Measurements from ENCODE around the gene TBL3. TPM values are rescaled to one million over a fixed set of nuclear protein-coding genes. Genes with fewer than 3 reads are reported as not detected.

TBL3 gene
- total RNA-seq, 1 donor from 2014 or later, result 24.4 TPM

- no peak overlapping the region for H3K27ac Mint-ChIP-seq (ENCODE audit: unreplicated experiment)
- Histone ChIP-seq H3K79me2 (ENCODE audit: insufficient read depth, low read length) (peaks cover 7% of the 10 kb centered on the region), H4K20me1 (ENCODE audit: insufficient read depth, low read length) (peaks cover 9% of the 10 kb centered on the region), H3K27me3 (ENCODE audit: insufficient read depth, low read length) (peaks cover 25% of the 10 kb centered on the region), H3K27ac (ENCODE audit: low read depth, low read length) (no peak overlapping the region), H3K4me1 (ENCODE audit: insufficient read depth, low read length) (peaks cover 13% of the 10 kb centered on the region), H3K9ac (ENCODE audit: low read length) (no peak overlapping the region), H2AFZ (ENCODE audit: low read depth, low read length) (peak overlapping the region; percentile 34), H3K4me2 (ENCODE audit: low read length) (peak overlapping the region; percentile 30), H3K9me3 (ENCODE audit: insufficient read depth, low read depth, low read length) (peaks cover 3% of the 10 kb centered on the region), H3K4me3 (ENCODE audit: insufficient read depth, low read depth, low read length) (no peak overlapping the region), H3K36me3 (ENCODE audit: insufficient read depth, low read length) (peaks cover 5% of the 10 kb centered on the region)
- H3K36me3 Mint-ChIP-seq (ENCODE audit: low read depth, unreplicated experiment), result peaks cover 3% of the 10 kb centered on the region
- H3K4me3 Mint-ChIP-seq (ENCODE audit: unreplicated experiment), result no peak overlapping the region
- FAIRE-seq, result no peak
- H3K27me3 Mint-ChIP-seq (ENCODE audit: low read depth, unreplicated experiment), result peaks cover 17% of the 10 kb centered on the region
- H3K4me1 Mint-ChIP-seq (ENCODE audit: low read depth, unreplicated experiment), result no peaks in the 10 kb centered on the region
- DNase-seq (ENCODE audit: low read depth), result no peak
- H3K9me3 Mint-ChIP-seq (ENCODE audit: unreplicated experiment), result no peaks in the 10 kb centered on the region
- no peak for TF ChIP-seq CTCF (IDR thresholded peaks at IDR 0.05; ENCODE audit: insufficient read depth, low read depth, low read length)
- peak; percentile 99 for TF ChIP-seq EZH2 (IDR thresholded peaks at IDR 0.05; ENCODE audit: insufficient read depth, low read length)
These were observed 18.7 kb downstream of the TBL3 start for GRCh38 chr16:1990351-1991134.

- peaks cover 13% of the 10 kb centered on the region for H3K4me1 ChIP-seq (ENCODE audit: insufficient read depth, low read length)
- DNase-seq (ENCODE audit: low read depth) (no peak), FAIRE-seq (no peak)
- H3K9ac ChIP-seq (ENCODE audit: low read length), result no peak overlapping the region
- Mint-ChIP-seq H3K9me3 (ENCODE audit: unreplicated experiment) (no peaks in the 10 kb centered on the region), H3K27me3 (ENCODE audit: low read depth, unreplicated experiment) (peaks cover 17% of the 10 kb centered on the region), H3K4me3 (ENCODE audit: unreplicated experiment) (no peak overlapping the region), H3K27ac (ENCODE audit: unreplicated experiment) (peak overlapping the region; percentile 68), H3K36me3 (ENCODE audit: low read depth, unreplicated experiment) (peaks cover 3% of the 10 kb centered on the region), H3K4me1 (ENCODE audit: low read depth, unreplicated experiment) (no peaks in the 10 kb centered on the region)
- no peak overlapping the region for H3K4me2 ChIP-seq (ENCODE audit: low read length)
- peaks cover 1% of the 10 kb centered on the region for H3K79me2 ChIP-seq (ENCODE audit: insufficient read depth, low read length)
- peak; percentile 78 for TF ChIP-seq EZH2 (IDR thresholded peaks at IDR 0.05; ENCODE audit: insufficient read depth, low read length)
- no peak for TF ChIP-seq CTCF (IDR thresholded peaks at IDR 0.05; ENCODE audit: insufficient read depth, low read depth, low read length)
- H3K27me3 ChIP-seq (ENCODE audit: insufficient read depth, low read length), result peaks cover 25% of the 10 kb centered on the region
- H4K20me1 ChIP-seq (ENCODE audit: insufficient read depth, low read length), result peaks cover 3% of the 10 kb centered on the region
- H3K27ac ChIP-seq (ENCODE audit: low read depth, low read length), result no peak overlapping the region
- H3K9me3 ChIP-seq (ENCODE audit: insufficient read depth, low read depth, low read length), result peaks cover 3% of the 10 kb centered on the region
- H2AFZ ChIP-seq (ENCODE audit: low read depth, low read length), result no peak overlapping the region
- H3K4me3 ChIP-seq (ENCODE audit: insufficient read depth, low read depth, low read length), result no peak overlapping the region
- H3K36me3 ChIP-seq (ENCODE audit: insufficient read depth, low read length), result peaks cover 5% of the 10 kb centered on the region
These were observed 19.3 kb downstream of the TBL3 start for GRCh38 chr16:1991135-1991551.

- H3K36me3 Mint-ChIP-seq (ENCODE audit: low read depth, unreplicated experiment), result peaks cover 2% of the 10 kb centered on the region
- Histone ChIP-seq H3K27me3 (ENCODE audit: insufficient read depth, low read length) (peaks cover 25% of the 10 kb centered on the region), H3K36me3 (ENCODE audit: insufficient read depth, low read length) (peaks cover 2% of the 10 kb centered on the region), H3K9me3 (ENCODE audit: insufficient read depth, low read depth, low read length) (peaks cover 3% of the 10 kb centered on the region), H3K4me3 (ENCODE audit: insufficient read depth, low read depth, low read length) (no peak overlapping the region), H3K79me2 (ENCODE audit: insufficient read depth, low read length) (no peaks in the 10 kb centered on the region), H3K4me1 (ENCODE audit: insufficient read depth, low read length) (peaks cover 13% of the 10 kb centered on the region), H4K20me1 (ENCODE audit: insufficient read depth, low read length) (peaks cover under 1% of the 10 kb centered on the region), H3K4me2 (ENCODE audit: low read length) (peak overlapping the region; percentile 77), H3K27ac (ENCODE audit: low read depth, low read length) (no peak overlapping the region), H2AFZ (ENCODE audit: low read depth, low read length) (peak overlapping the region; percentile 93), H3K9ac (ENCODE audit: low read length) (no peak overlapping the region)
- H3K27me3 Mint-ChIP-seq (ENCODE audit: low read depth, unreplicated experiment), result peaks cover 17% of the 10 kb centered on the region
- TF ChIP-seq CTCF (IDR thresholded peaks at IDR 0.05; ENCODE audit: insufficient read depth, low read depth, low read length) (no peak), EZH2 (IDR thresholded peaks at IDR 0.05; ENCODE audit: insufficient read depth, low read length) (no peak)
- DNase-seq (ENCODE audit: low read depth) (no peak), FAIRE-seq (no peak)
- H3K27ac Mint-ChIP-seq (ENCODE audit: unreplicated experiment), result peak overlapping the region; percentile 68
- no peaks in the 10 kb centered on the region for H3K9me3 Mint-ChIP-seq (ENCODE audit: unreplicated experiment)
- H3K4me1 Mint-ChIP-seq (ENCODE audit: low read depth, unreplicated experiment), result no peaks in the 10 kb centered on the region
- peak overlapping the region; percentile 58 for H3K4me3 Mint-ChIP-seq (ENCODE audit: unreplicated experiment)
These were observed 19.7 kb downstream of the TBL3 start for GRCh38 chr16:1991588-1991947.
